DMS79 treated with DMSO at 0.1 percent for 48 hours (cell line): ENCODE measurements around the gene CAPRIN1.

Experiments
- DNase-seq: peaks from one replicate; lab custom pipeline; 2025; lab: John Stamatoyannopoulos, UW

Gene CAPRIN1

GRCh38 chr11:34051349-34052035 lies at the start of gene CAPRIN1:
TSS of gene CAPRIN1 (plus strand) at chr11:34051731. CDS start at chr11:34052421, 690 bp downstream.
- peak; percentile 85 for DNase-seq

GRCh38 chr11:34002420-34002819 lies 49.1 kb upstream of the CAPRIN1 start:
- no peak for DNase-seq

- DNase-seq, result no peak
These were observed 47.3 kb upstream of the CAPRIN1 start for GRCh38 chr11:34004236-34004635.

- no peak for DNase-seq
These were observed 44.7 kb upstream of the CAPRIN1 start for GRCh38 chr11:34006876-34007275.

- no peak for DNase-seq
These were observed 38.8 kb upstream of the CAPRIN1 start for GRCh38 chr11:34012734-34013133.

GRCh38 chr11:34013898-34014571 lies 37.5 kb upstream of the CAPRIN1 start:
- no peak for DNase-seq

- no peak for DNase-seq
These were observed 29.4 kb upstream of the CAPRIN1 start for GRCh38 chr11:34021977-34022735.

- DNase-seq, result no peak
These were observed 25.1 kb upstream of the CAPRIN1 start for GRCh38 chr11:34026432-34026831.

GRCh38 chr11:34027516-34028408 lies 23.8 kb upstream of the CAPRIN1 start:
- DNase-seq, result peak; percentile 79

GRCh38 chr11:34028425-34028824 lies 23.1 kb upstream of the CAPRIN1 start:
- DNase-seq, result no peak

GRCh38 chr11:34029176-34029575 lies 22.4 kb upstream of the CAPRIN1 start:
- DNase-seq, result no peak

GRCh38 chr11:34030382-34030781 lies 21.1 kb upstream of the CAPRIN1 start:
- no peak for DNase-seq

- no peak for DNase-seq
These were observed 18.1 kb upstream of the CAPRIN1 start for GRCh38 chr11:34033399-34033798.

GRCh38 chr11:34034053-34034452 lies 17.5 kb upstream of the CAPRIN1 start:
- DNase-seq, result no peak

- DNase-seq, result no peak
These were observed 15.1 kb upstream of the CAPRIN1 start for GRCh38 chr11:34036456-34036855.

- no peak for DNase-seq
These were observed 14.5 kb upstream of the CAPRIN1 start for GRCh38 chr11:34037016-34037415.

GRCh38 chr11:34040571-34040970 lies 11.0 kb upstream of the CAPRIN1 start:
- no peak for DNase-seq

- DNase-seq, result no peak
These were observed 6.7 kb upstream of the CAPRIN1 start for GRCh38 chr11:34044664-34045485.

- no peak for DNase-seq
These were observed 2.5 kb upstream of the CAPRIN1 start for GRCh38 chr11:34049028-34049427.

GRCh38 chr11:34050581-34051348 lies 766 bp upstream of the CAPRIN1 start:
- DNase-seq, result peak; percentile 84
